ENCODE data around the gene CLASP1.
A peak's percentile ranks its signal among the peaks of the same experiment; 100 is the strongest.
"Not testable (repeated sequence)": the region's sequence is repeated elsewhere in the genome, so short reads cannot be mapped to it uniquely, and the experiment has no call there.

The CLASP1 gene

GRCh38 chr2:121478996-121479745, 170.1 kb downstream of the CLASP1 start:
- H3K4me3 ChIP-seq (ENCODE audit: low read depth, low read length) = no peak overlapping the region
- no peak for DNase-seq (ENCODE audit: low read depth)
- TF ChIP-seq CTCF (IDR thresholded peaks at IDR 0.05; ENCODE audit: control insufficient read depth, extremely low read depth, insufficient read depth) = no peak

GRCh38 chr2:121478358-121478995, 170.8 kb downstream of the CLASP1 start:
- not testable (repeated sequence) for H3K4me3 ChIP-seq (ENCODE audit: low read depth, low read length); DNase-seq (ENCODE audit: low read depth)

GRCh38 chr2:121476684-121477083, 172.6 kb downstream of the CLASP1 start:
- DNase-seq (ENCODE audit: low read depth) = no peak
- no peak for TF ChIP-seq CTCF (IDR thresholded peaks at IDR 0.05; ENCODE audit: control insufficient read depth, extremely low read depth, insufficient read depth)
- H3K4me3 ChIP-seq (ENCODE audit: low read depth, low read length) = no peak overlapping the region

- DNase-seq (ENCODE audit: low read depth) = peak; percentile 17
- TF ChIP-seq CTCF (IDR thresholded peaks at IDR 0.05; ENCODE audit: control insufficient read depth, extremely low read depth, insufficient read depth) = no peak
- H3K4me3 ChIP-seq (ENCODE audit: low read depth, low read length) = no peak overlapping the region
Measured at GRCh38 chr2:121475811-121476571, 173.3 kb downstream of the CLASP1 start.

- no peak overlapping the region for H3K4me3 ChIP-seq (ENCODE audit: low read depth, low read length)
- no peak for TF ChIP-seq CTCF (IDR thresholded peaks at IDR 0.05; ENCODE audit: control insufficient read depth, extremely low read depth, insufficient read depth)
- no peak for DNase-seq (ENCODE audit: low read depth)
Measured at GRCh38 chr2:121473512-121473911, 175.8 kb downstream of the CLASP1 start.

- H3K4me3 ChIP-seq (ENCODE audit: low read depth, low read length) = no peak overlapping the region
- TF ChIP-seq CTCF (IDR thresholded peaks at IDR 0.05; ENCODE audit: control insufficient read depth, extremely low read depth, insufficient read depth) = no peak
- no peak for DNase-seq (ENCODE audit: low read depth)
Measured at GRCh38 chr2:121472470-121472993, 176.7 kb downstream of the CLASP1 start.

Data from LNCaP clone FGC (cell line).